ENCODE data around the gene GPD2. TPM values are rescaled to one million over a fixed set of nuclear protein-coding genes. Genes with fewer than 3 reads are reported as not detected.
A peak's percentile ranks its signal among the peaks of the same experiment; 100 is the strongest.

GPD2 gene
- total and polyA plus RNA-seq, 10 of the 15 experiments (the other 5 are each of a cell fraction or from before 2014, with no cell fraction given) = 10.0 to 73.5 (median 43.4) TPM

- peak; percentile 37 for DNase-seq (ENCODE audit: low read depth, low spot score)
- BruUV-seq (replicated peaks) = no TSS peak
- CTCF ChIA-PET = interaction anchor here (1.0 to 3.0 kb wide), 13 partner anchors 9 to 190 kb away, joined by 3 to 22 read pairs (median 5); no protein-coding TSS in a partner anchor
- TF ChIP-seq, protein P1, sequence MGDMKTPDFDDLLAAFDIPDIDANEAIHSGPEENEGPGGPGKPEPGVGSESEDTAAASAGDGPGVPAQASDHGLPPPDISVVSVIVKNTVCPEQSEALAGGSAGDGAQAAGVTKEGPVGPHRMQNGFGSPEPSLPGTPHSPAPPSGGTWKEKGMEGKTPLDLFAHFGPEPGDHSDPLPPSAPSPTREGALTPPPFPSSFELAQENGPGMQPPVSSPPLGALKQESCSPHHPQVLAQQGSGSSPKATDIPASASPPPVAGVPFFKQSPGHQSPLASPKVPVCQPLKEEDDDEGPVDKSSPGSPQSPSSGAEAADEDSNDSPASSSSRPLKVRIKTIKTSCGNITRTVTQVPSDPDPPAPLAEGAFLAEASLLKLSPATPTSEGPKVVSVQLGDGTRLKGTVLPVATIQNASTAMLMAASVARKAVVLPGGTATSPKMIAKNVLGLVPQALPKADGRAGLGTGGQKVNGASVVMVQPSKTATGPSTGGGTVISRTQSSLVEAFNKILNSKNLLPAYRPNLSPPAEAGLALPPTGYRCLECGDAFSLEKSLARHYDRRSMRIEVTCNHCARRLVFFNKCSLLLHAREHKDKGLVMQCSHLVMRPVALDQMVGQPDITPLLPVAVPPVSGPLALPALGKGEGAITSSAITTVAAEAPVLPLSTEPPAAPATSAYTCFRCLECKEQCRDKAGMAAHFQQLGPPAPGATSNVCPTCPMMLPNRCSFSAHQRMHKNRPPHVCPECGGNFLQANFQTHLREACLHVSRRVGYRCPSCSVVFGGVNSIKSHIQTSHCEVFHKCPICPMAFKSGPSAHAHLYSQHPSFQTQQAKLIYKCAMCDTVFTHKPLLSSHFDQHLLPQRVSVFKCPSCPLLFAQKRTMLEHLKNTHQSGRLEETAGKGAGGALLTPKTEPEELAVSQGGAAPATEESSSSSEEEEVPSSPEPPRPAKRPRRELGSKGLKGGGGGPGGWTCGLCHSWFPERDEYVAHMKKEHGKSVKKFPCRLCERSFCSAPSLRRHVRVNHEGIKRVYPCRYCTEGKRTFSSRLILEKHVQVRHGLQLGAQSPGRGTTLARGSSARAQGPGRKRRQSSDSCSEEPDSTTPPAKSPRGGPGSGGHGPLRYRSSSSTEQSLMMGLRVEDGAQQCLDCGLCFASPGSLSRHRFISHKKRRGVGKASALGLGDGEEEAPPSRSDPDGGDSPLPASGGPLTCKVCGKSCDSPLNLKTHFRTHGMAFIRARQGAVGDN (IDR thresholded peaks at IDR 0.05) = peak; percentile 81
- TF ChIP-seq RUNX3 (IDR thresholded peaks at IDR 0.05; ENCODE audit: low read length) = 0 out of 2 replicates have a peak, but pooled peaks have one; percentile 4
- peak; percentile 85 for TF ChIP-seq JUNB (IDR thresholded peaks at IDR 0.05)
- peak; percentile 9; the same call in 1 of the 2 replicates for TF ChIP-seq YY1 (IDR thresholded peaks at IDR 0.05; ENCODE audit: low read depth, low read length)
- 0 out of 2 replicates have a peak, but pooled peaks have one; percentile 20 for TF ChIP-seq CREM (IDR thresholded peaks at IDR 0.05; ENCODE audit: low read depth)
- TF ChIP-seq CBX5 (IDR thresholded peaks at IDR 0.05; ENCODE audit: low read depth) = peak; percentile 14; the same call in 1 of the 2 replicates
- TF ChIP-seq, protein P2, sequence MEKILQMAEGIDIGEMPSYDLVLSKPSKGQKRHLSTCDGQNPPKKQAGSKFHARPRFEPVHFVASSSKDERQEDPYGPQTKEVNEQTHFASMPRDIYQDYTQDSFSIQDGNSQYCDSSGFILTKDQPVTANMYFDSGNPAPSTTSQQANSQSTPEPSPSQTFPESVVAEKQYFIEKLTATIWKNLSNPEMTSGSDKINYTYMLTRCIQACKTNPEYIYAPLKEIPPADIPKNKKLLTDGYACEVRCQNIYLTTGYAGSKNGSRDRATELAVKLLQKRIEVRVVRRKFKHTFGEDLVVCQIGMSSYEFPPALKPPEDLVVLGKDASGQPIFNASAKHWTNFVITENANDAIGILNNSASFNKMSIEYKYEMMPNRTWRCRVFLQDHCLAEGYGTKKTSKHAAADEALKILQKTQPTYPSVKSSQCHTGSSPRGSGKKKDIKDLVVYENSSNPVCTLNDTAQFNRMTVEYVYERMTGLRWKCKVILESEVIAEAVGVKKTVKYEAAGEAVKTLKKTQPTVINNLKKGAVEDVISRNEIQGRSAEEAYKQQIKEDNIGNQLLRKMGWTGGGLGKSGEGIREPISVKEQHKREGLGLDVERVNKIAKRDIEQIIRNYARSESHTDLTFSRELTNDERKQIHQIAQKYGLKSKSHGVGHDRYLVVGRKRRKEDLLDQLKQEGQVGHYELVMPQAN (conservative IDR thresholded peaks at IDR 0.05) = peak; percentile 38; the same call in 1 of the 2 replicates
- 0 out of 2 replicates have a peak, but pooled peaks have one; percentile 15 for TF ChIP-seq ATF7 (IDR thresholded peaks at IDR 0.05; ENCODE audit: low read depth)
- peak in 1 of 2 experiments; percentile 3; a peak in 1 of 3 replicates for TF ChIP-seq EGR1 (IDR thresholded peaks at IDR 0.05; ENCODE audit: borderline replicate concordance in 1 of 2, low read depth in 2 of 2, low read length in 2 of 2)
- peak; percentile 63 to 70 for TF ChIP-seq IKZF2 (IDR thresholded peaks at IDR 0.05)
- peak; percentile 36; the same call in 1 of the 2 replicates for TF ChIP-seq NFIC (IDR thresholded peaks at IDR 0.05; ENCODE audit: low read depth, low read length)
- TF ChIP-seq IKZF1 (conservative IDR thresholded peaks at IDR 0.05) = peak; percentile 85
- TF ChIP-seq, protein P3, sequence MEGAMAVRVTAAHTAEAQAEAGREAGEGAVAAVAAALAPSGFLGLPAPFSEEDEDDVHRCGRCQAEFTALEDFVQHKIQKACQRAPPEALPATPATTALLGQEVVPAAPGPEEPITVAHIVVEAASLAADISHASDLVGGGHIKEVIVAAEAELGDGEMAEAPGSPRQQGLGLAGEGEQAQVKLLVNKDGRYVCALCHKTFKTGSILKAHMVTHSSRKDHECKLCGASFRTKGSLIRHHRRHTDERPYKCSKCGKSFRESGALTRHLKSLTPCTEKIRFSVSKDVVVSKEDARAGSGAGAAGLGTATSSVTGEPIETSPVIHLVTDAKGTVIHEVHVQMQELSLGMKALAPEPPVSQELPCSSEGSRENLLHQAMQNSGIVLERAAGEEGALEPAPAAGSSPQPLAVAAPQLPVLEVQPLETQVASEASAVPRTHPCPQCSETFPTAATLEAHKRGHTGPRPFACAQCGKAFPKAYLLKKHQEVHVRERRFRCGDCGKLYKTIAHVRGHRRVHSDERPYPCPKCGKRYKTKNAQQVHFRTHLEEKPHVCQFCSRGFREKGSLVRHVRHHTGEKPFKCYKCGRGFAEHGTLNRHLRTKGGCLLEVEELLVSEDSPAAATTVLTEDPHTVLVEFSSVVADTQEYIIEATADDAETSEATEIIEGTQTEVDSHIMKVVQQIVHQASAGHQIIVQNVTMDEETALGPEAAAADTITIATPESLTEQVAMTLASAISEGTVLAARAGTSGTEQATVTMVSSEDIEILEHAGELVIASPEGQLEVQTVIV (IDR thresholded peaks at IDR 0.05; ENCODE audit: borderline replicate concordance, partially characterized antibody) = no peak
- 0 out of 2 replicates have a peak, but pooled peaks have one; percentile 39 for TF ChIP-seq SMARCA5 (IDR thresholded peaks at IDR 0.05)
Measured at GRCh38 chr2:156399950-156400705, 36.1 kb upstream of the GPD2 start.

More at GRCh38 chr2:156399950-156400705, 36.1 kb upstream of the GPD2 start:
- Histone ChIP-seq H3K27me3 (replicated peaks in 1 of 2; ENCODE audit: control insufficient read depth in 2 of 2, insufficient read depth in 2 of 2, low read length in 1 of 2) (no peaks in the 10 kb centered on the region), H3K4me2 (ENCODE audit: control insufficient read depth, insufficient read depth) (peak overlapping the region; percentile 90), H4K20me1 (ENCODE audit: control insufficient read depth, insufficient read depth) (no peaks in the 10 kb centered on the region), H3K4me3 (peak overlapping the region; percentile 77), H3K27ac (ENCODE audit: control insufficient read depth, insufficient read depth) (peak overlapping the region; percentile 71), H3K79me2 (ENCODE audit: control insufficient read depth, insufficient read depth, low read length) (no peaks in the 10 kb centered on the region), H2AFZ (ENCODE audit: control insufficient read depth, low read depth, low read length) (peak overlapping the region; percentile 72), H3K9me3 (replicated peaks; ENCODE audit: control insufficient read depth, insufficient read depth, low read length) (no peaks in the 10 kb centered on the region), H3K36me3 (ENCODE audit: control insufficient read depth in 2 of 2, insufficient read depth in 2 of 2, low read length in 1 of 2) (no peaks in the 10 kb centered on the region), H3K9ac (ENCODE audit: control insufficient read depth, insufficient read depth, low read length) (peak overlapping the region; percentile 52), H3K4me1 (ENCODE audit: control insufficient read depth, insufficient read depth, low read length) (peaks cover 23% of the 10 kb centered on the region)
- ATAC-seq = peak; percentile 63
- ChIA-PET POLR2A (interaction anchor here (0.9 to 2.3 kb wide), 12 partner anchors 13 to 142 kb away, joined by 3 to 27 read pairs (median 4); no protein-coding TSS in a partner anchor), RAD21 (ENCODE audit: unreplicated experiment) (interaction anchor here (0.7 to 4.3 kb wide), 22 partner anchors 18 to 189 kb away, joined by 3 to 47 read pairs (median 4); partner anchors contain the start of gene GPD2), SMC1A (ENCODE audit: uncharacterized antibody, unreplicated experiment) (interaction anchor here (0.8 to 6.6 kb wide), 34 partner anchors 11 to 1022 kb away, joined by 3 to 58 read pairs (median 4); no protein-coding TSS in a partner anchor)
- under 1% methylated on average over 36 of the region's 36 CpGs for WGBS (ENCODE audit: insufficient coverage, insufficient replicate concordance, low lambda C conversion rate, missing lambda C conversion rate)
- intact Hi-C loops (cut with micrococcal nuclease; ENCODE audit: unreplicated experiment) (loop anchor here (1.0 kb wide), 2 partner anchors 20 to 189 kb away; no protein-coding TSS in a partner anchor), in situ Hi-C loops (cut with MboI) (loop anchor here (10.0 kb wide), 1 partner anchor 55 kb away; no protein-coding TSS in a partner anchor)
- FAIRE-seq = no peak

All from GM12878 (cell line).